G401.6 (cell line): ENCODE results near the gene KPNA3.
A peak's percentile ranks its signal among the peaks of the same experiment; 100 is the strongest.

Source experiments
- FAIRE-seq: peaks from 2 replicates; lab custom pipeline; 2012; peaks lifted over from hg19 to GRCh38; lab: Jason Lieb, UNC

KPNA3 gene

GRCh38 chr13:49678191-49678914, 114.1 kb downstream of the KPNA3 start:
- FAIRE-seq, result no peak

- no peak for FAIRE-seq
These were observed 115.7 kb downstream of the KPNA3 start for GRCh38 chr13:49676581-49677298.

DNA sequence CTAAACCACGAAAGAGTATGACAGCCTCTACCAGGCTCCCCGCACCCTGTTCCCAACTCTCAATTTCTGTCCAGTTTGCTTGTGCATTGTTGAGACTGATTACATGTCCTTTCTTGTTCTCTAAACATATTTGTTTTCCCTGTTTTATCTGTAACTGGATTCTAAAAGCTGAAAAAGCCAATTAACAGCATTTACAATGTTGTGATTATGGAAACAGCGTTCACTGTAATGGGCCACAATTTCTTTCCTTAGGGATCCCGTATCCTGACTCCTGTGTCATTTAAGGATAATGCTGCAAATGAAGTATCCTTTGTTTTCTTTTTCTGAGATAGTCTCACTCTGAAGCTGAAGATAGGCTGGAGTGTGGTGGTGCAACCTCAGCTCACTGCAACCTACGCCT, 121.7 kb downstream of the KPNA3 start:
- no peak for FAIRE-seq

DNA sequence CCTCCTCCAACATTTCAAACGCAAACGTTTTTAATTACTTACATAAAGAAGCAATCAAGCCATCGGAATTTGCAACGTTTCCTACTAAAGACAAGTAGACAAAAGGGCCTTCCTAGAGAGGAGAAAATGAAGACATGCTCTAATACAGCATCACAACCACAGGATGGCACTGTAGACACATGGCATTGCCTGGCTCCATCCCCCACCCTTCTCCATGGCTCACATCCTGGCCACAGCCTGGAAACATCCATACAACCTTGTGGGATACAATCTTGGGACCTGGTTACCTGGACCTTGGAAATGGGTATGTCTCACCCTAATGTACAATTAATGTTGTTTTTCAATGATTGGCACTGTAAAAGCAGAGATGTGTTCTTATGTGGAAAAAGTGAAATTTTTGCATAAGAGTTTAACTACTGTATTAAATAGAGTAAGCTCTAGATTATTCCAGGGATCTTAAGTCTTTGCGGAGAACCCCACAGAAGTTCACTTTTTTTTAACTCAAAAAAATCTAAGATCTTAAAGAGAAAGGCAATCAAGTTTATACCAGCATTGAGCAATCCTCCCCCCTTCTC, 122.7 kb downstream of the KPNA3 start:
- FAIRE-seq, result peak; percentile 72

DNA sequence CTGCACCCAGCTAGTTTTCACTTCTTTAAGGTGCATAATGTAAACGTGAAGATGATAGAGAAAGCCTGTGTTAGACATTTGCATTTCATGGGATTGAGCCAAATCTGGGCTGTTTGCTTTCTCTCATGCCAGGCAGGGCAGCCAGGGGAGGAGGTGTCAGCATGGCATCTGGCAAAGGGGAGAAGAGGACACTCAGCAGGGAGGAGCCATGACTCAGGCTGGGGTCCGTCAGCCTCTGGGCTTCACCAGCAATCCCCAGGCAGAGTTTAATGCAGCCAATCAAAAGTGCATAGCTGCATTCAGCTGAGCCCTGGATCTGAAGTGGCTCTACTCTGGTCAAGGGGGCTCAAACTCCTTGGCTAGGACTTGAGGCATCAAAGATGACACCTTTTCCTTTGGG, 124.7 kb downstream of the KPNA3 start:
- no peak for FAIRE-seq

- FAIRE-seq, result no peak
These were observed 127.9 kb downstream of the KPNA3 start for GRCh38 chr13:49664606-49665005.

- no peak for FAIRE-seq
These were observed 135.2 kb downstream of the KPNA3 start for GRCh38 chr13:49657241-49657641.

- FAIRE-seq, result no peak
These were observed 136.6 kb downstream of the KPNA3 start for GRCh38 chr13:49655906-49656305.

DNA sequence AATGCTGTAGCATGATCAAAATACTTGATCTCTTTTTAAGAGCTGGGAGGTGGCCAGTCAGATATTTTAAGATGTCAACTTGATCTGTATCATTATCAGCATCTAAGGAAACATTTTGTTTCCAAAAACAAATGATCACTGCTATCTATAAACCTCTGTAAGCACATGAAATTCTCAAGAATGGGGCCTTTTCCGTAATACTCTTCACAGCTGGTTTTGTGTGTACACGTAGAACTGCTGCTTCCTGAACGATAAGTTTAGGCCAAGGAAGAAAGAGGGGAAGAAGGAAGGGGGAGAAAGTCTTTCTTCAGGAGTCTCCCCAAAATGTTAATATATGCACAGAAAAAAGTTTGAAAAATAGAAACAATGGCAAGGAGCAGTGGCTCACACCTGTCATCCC, 138.5 kb downstream of the KPNA3 start:
- FAIRE-seq, result no peak

DNA sequence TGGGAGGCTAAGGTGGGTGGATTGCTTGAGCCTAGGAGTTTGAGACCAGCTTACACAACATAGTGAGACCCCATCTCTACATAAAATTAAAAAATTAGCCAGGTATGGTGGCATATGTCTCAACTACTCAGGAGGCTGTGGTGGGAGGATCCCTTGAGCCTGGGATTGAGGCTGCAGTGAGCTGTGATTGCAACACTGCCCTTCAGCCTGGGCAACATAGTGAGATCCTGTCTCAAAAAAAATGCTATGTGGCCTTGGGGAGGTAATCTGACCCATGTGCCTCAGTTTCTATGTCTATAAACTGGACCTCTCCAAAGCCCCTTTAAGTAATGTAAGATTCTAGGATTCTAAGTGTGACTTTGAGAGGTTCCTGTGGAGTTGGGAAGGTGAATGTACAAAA, 139.0 kb downstream of the KPNA3 start:
- FAIRE-seq, result no peak

DNA sequence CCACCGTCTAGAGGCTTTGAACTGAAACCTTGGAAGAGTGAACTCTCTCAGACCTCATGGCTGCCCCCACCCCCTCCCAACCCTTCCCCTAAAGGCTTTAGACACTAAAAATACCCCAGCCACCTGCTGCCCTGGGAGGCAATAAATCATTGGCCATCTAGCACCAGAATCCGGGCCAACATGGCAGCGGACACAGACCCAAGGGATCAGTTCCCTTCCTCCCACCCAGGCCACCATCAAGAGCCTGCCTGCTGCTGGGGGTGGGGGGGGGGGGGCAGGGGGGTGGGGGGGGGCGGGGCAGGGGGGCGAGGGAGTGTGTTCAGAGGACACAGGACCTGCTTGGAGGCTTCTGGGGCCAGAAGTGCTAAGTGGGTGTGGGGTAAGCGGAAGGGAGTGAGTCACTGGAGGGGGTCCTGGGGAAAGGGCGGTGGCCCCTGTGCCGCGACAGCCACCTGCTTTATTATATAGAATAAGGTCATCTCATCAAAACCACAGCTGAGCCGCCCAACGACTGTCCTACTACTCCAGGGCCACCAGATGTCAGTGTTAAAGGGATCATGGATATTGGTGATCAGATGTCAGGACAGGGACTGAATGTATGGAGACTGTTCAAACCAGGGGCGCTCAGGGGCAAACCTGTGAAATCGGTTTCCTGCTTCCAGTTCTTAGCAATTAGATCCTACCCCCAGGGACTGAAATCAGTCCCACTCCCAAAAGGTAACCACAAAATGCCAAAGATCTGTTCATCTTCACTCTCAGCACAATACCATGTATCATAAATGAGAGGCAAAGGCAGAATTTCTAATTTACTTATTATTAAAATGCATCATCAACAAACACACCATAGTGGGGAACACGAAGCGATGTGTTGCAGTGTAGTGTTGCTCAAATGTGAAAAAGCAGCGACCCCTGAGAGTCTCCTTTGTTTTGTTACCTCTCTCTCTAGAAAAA, 139.9 kb downstream of the KPNA3 start:
- FAIRE-seq, result no peak

- FAIRE-seq, result no peak
These were observed 140.7 kb downstream of the KPNA3 start for GRCh38 chr13:49651570-49652354.

DNA sequence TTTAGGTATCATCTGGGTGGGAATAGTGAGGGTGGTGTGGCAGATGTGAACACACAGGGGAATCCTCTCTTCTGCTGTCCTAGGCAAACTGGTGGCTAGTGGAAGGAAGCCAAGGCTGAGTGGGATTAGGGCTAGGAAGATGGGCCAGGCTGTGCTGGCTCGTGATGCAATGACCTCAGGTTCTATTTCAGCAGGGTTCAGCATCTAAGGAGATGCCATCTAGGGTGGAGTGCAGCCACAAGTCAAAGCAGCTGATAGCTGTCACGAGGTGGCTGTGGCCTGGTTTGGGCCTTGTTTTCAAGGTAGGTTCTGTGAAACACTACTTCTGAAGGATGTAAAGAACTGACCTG, 142.5 kb downstream of the KPNA3 start:
- no peak for FAIRE-seq
